ENCODE data around the gene PLPPR3. TPM values are rescaled to one million over a fixed set of nuclear protein-coding genes. Genes with fewer than 3 reads are reported as not detected.

PLPPR3 gene
- total and polyA plus RNA-seq, 4 donors = 3.1 TPM; not detected in 3

- Histone ChIP-seq H3K4me3 (ENCODE audit: low read depth in 1 of 3, low read length in 3 of 3) (peak overlapping the region; percentile 94 to 95 (median 95)), H3K9me3 (ENCODE audit: control insufficient read depth in 4 of 4, low read length in 3 of 4) (no peaks in the 10 kb centered on the region), H3K27ac (ENCODE audit: low read depth in 1 of 2, low read length in 2 of 2) (peak overlapping the region; percentile 61 to 93), H3K4me1 (ENCODE audit: control insufficient read depth in 4 of 4, insufficient read depth in 4 of 4, low read length in 3 of 4) (peaks cover 11 to 49% (median 37%) of the 10 kb centered on the region in 4 donors), H3K9ac (ENCODE audit: low read depth in 1 of 2, low read length in 2 of 2) (peak overlapping the region; percentile 71 to 94), H3K27me3 (ENCODE audit: control insufficient read depth in 4 of 4, insufficient read depth in 4 of 4, low read length in 3 of 4) (no peaks in the 10 kb centered on the region), H3K36me3 (ENCODE audit: control insufficient read depth in 4 of 4, insufficient read depth in 3 of 4, low read depth in 1 of 4, low read length in 3 of 4) (peaks cover 0 to 6% (median 2%) of the 10 kb centered on the region in 4 donors)
- no peak for TF ChIP-seq RAD21 (IDR thresholded peaks at IDR 0.05)
- TF ChIP-seq GABPA (IDR thresholded peaks at IDR 0.05 in 1 of 2, conservative IDR thresholded peaks at IDR 0.05 in 1 of 2) = peak in 1 of 2 donors; percentile 10
- TF ChIP-seq CTCF (IDR thresholded peaks at IDR 0.05; ENCODE audit: low read depth, low read length, missing input control) = no peak
- DNase-seq (ENCODE audit: low spot score) = peak; percentile 86
- WGBS = under 1% methylated on average over 129 of the region's 129 CpGs
Observed at GRCh38 chr19:797528-798414, 24.0 kb downstream of the PLPPR3 start.

GRCh38 chr19:796692-797527 lies 24.8 kb downstream of the PLPPR3 start, which contains the start of gene PTBP1:
TSS of gene PTBP1 (plus strand) at chr19:797452. CDS start at chr19:797498, 46 bp downstream.
- under 1% methylated on average over 83 of the region's 83 CpGs for WGBS

More at GRCh38 chr19:796692-797527, 24.8 kb downstream of the PLPPR3 start, which contains the start of gene PTBP1:
- Histone ChIP-seq H3K27ac (ENCODE audit: low read depth in 1 of 2, low read length in 2 of 2) (peak within 1 kb of the TSS; percentile 91 to 93), H3K36me3 (ENCODE audit: control insufficient read depth in 4 of 4, insufficient read depth in 3 of 4, low read depth in 1 of 4, low read length in 3 of 4) (peaks cover 0 to 5% (median 1%) of the 10 kb centered on the region in 4 donors), H3K9me3 (ENCODE audit: control insufficient read depth in 4 of 4, low read length in 3 of 4) (no peaks in the 10 kb centered on the region), H3K4me1 (ENCODE audit: control insufficient read depth in 4 of 4, insufficient read depth in 4 of 4, low read length in 3 of 4) (peaks cover 9 to 40% (median 32%) of the 10 kb centered on the region in 4 donors), H3K9ac (ENCODE audit: low read depth in 1 of 2, low read length in 2 of 2) (peak within 1 kb of the TSS; percentile 71 to 94), H3K4me3 (ENCODE audit: low read depth in 1 of 3, low read length in 3 of 3) (peak within 1 kb of the TSS; percentile 94 to 95 (median 95)), H3K27me3 (ENCODE audit: control insufficient read depth in 4 of 4, insufficient read depth in 4 of 4, low read length in 3 of 4) (no peaks in the 10 kb centered on the region)
- DNase-seq (ENCODE audit: low spot score) = peak; percentile 97
- TF ChIP-seq ZBTB33 (IDR thresholded peaks at IDR 0.05) = peak; percentile 86
- TF ChIP-seq NR2F2 (IDR thresholded peaks at IDR 0.05) = peak; percentile 62
- no peak for TF ChIP-seq JUND (IDR thresholded peaks at IDR 0.05)
- TF ChIP-seq HNF4G (IDR thresholded peaks at IDR 0.05) = no peak
- TF ChIP-seq EGR1 (IDR thresholded peaks at IDR 0.05; ENCODE audit: low read depth in 2 of 2) = peak; percentile 70 to 78
- peak in 1 of 2 donors; percentile 82 for TF ChIP-seq GABPA (IDR thresholded peaks at IDR 0.05 in 1 of 2, conservative IDR thresholded peaks at IDR 0.05 in 1 of 2)
- TF ChIP-seq REST (IDR thresholded peaks at IDR 0.05) = no peak
- TF ChIP-seq ATF3 (IDR thresholded peaks at IDR 0.05) = peak; percentile 56
- TF ChIP-seq TAF1 (conservative IDR thresholded peaks at IDR 0.05) = no peak
- peak; percentile 22 to 37 for TF ChIP-seq HNF4A (conservative IDR thresholded peaks at IDR 0.05)
- peak; percentile 100 for TF ChIP-seq YY1 (IDR thresholded peaks at IDR 0.05)
- peak; percentile 98 for TF ChIP-seq MAX (IDR thresholded peaks at IDR 0.05)
- no peak for TF ChIP-seq FOXA2 (IDR thresholded peaks at IDR 0.05)
- TF ChIP-seq RXRA (IDR thresholded peaks at IDR 0.05) = peak; percentile 37 to 55
- peak in 1 of 2 donors; percentile 4 for TF ChIP-seq RAD21 (IDR thresholded peaks at IDR 0.05)
- peak; percentile 20 for TF ChIP-seq CTCF (IDR thresholded peaks at IDR 0.05; ENCODE audit: low read depth, low read length, missing input control)
- peak; percentile 92 for TF ChIP-seq SP1 (IDR thresholded peaks at IDR 0.05)
- peak; percentile 8 for TF ChIP-seq FOXA1 (IDR thresholded peaks at IDR 0.05)
